ENCODE data around the gene HTN3. TPM values are rescaled to one million over a fixed set of nuclear protein-coding genes. Genes with fewer than 3 reads are reported as not detected.
"Not testable (repeated sequence)": the region's sequence is repeated elsewhere in the genome, so short reads cannot be mapped to it uniquely, and the experiment has no call there.

The HTN3 gene
- polyA plus RNA-seq (not detected in 3 replicates), polyA minus RNA-seq (not detected in 3 replicates)
- polyA plus RNA-seq (2011; ENCODE audit: low read depth): not detected
- not detected in 2 replicates for polyA plus RNA-seq (2011; cell fraction: cytosol; rRNA removed)
- not detected in 2 replicates for polyA plus RNA-seq (2011; cell fraction: nucleus; rRNA removed)
- polyA plus RNA-seq (2012; ENCODE audit: low replicate concordance): not detected in 2 replicates
- polyA minus RNA-seq (2011; cell fraction: cytosol; rRNA and poly(A)+ RNA removed): not detected
- not detected in 2 replicates for polyA minus RNA-seq (2011; cell fraction: nucleus; rRNA and poly(A)+ RNA removed)

DNA sequence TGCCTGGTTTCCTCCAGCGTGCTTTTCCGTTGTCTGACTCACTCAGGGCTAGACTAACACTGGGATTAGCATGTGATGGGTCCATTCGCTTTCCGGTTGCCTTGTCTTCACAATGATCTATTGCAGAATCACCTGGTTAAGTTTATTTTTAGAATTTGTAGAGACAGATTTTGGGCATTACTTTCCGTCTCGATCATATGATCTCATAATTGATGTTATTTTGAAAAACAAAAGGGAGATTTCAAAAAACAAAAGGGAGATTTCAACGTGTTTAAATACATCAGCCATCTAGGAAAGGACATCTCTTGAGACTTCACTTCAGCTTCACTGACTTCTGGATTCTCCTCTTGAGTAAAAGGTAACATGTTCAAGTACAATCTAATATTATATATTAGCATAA lies at the start of gene HTN3:
Gene HTN3 (plus strand): TSS at position 301 of the 400 bp plus-strand sequence. CDS start 2,282 bp downstream, outside the sequence.
- H3K4me2 ChIP-seq (ENCODE audit: control insufficient read depth, extremely low read depth, insufficient read depth, low read depth, low read length); dilution Hi-C loops (cut with MboI; ENCODE audit: extremely low pct_ligation_motif_present, low sequenced_read_pairs); H3K27ac ChIP-seq (ENCODE audit: control insufficient read depth, insufficient read depth, low read length); H3K36me3 ChIP-seq (ENCODE audit: control insufficient read depth in 2 of 2, extremely low read depth in 1 of 2, insufficient read depth in 2 of 2, low read length in 2 of 2); H3K9ac ChIP-seq (ENCODE audit: control insufficient read depth, extremely low read depth, insufficient read depth, low read length); H3K4me3 ChIP-seq (ENCODE audit: control insufficient read depth in 2 of 3, extremely low read depth in 1 of 3, insufficient read depth in 2 of 3, low read depth in 1 of 3, low read length in 3 of 3); H3K9me3 ChIP-seq (ENCODE audit: control insufficient read depth, low read depth, low read length); H3K9me1 ChIP-seq (ENCODE audit: control insufficient read depth, extremely low read depth, insufficient read depth, low read length); H3K27me3 ChIP-seq (ENCODE audit: control insufficient read depth, extremely low read depth, insufficient read depth, low read length); H3K4me1 ChIP-seq (ENCODE audit: control insufficient read depth, extremely low read depth, insufficient read depth, low read length); DNase-seq (ENCODE audit: low read depth, low spot score); H3K79me2 ChIP-seq (ENCODE audit: control insufficient read depth, insufficient read depth, low read length); H2AFZ ChIP-seq (ENCODE audit: control insufficient read depth, low read length); H4K20me1 ChIP-seq (ENCODE audit: control insufficient read depth, extremely low read depth, insufficient read depth, low read length): not testable (repeated sequence)
- peak; percentile 13 for FAIRE-seq

DNA sequence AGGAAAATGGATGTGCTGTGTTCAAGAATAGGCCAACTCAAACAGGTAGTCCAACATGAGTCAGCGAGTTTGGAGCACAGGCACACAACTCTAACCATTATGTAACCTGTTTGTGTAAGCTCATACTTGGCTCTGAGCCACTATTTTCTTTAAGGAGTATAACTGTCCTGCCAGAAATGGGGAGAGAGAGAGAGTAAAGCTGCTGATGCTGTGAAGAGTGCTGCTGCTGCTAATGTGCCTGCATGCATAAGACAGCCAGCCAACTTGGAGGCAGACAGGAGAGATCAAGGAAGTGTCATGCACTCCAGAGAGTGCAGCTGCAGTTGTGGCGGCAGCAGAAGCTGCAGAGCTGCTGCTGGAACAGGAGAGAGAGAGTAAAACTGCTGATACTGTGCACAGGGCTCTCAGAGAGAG lies 44.2 kb upstream of the HTN3 start:
- Histone ChIP-seq H2AFZ (ENCODE audit: control insufficient read depth, low read length) (no peak overlapping the region), H3K36me3 (ENCODE audit: control insufficient read depth in 2 of 2, extremely low read depth in 1 of 2, insufficient read depth in 2 of 2, low read length in 2 of 2) (no peaks in the 10 kb centered on the region), H3K4me1 (ENCODE audit: control insufficient read depth, extremely low read depth, insufficient read depth, low read length) (no peaks in the 10 kb centered on the region), H3K4me2 (ENCODE audit: control insufficient read depth, extremely low read depth, insufficient read depth, low read depth, low read length) (no peak overlapping the region), H3K9ac (ENCODE audit: control insufficient read depth, extremely low read depth, insufficient read depth, low read length) (no peak overlapping the region), H3K4me3 (ENCODE audit: control insufficient read depth in 2 of 3, extremely low read depth in 1 of 3, insufficient read depth in 2 of 3, low read depth in 1 of 3, low read length in 3 of 3) (no peak overlapping the region), H3K9me1 (ENCODE audit: control insufficient read depth, extremely low read depth, insufficient read depth, low read length) (no peaks in the 10 kb centered on the region), H3K27ac (ENCODE audit: control insufficient read depth, insufficient read depth, low read length) (no peak overlapping the region), H3K79me2 (ENCODE audit: control insufficient read depth, insufficient read depth, low read length) (no peaks in the 10 kb centered on the region), H3K27me3 (ENCODE audit: control insufficient read depth, extremely low read depth, insufficient read depth, low read length) (no peaks in the 10 kb centered on the region), H3K9me3 (ENCODE audit: control insufficient read depth, low read depth, low read length) (no peaks in the 10 kb centered on the region), H4K20me1 (ENCODE audit: control insufficient read depth, extremely low read depth, insufficient read depth, low read length) (no peaks in the 10 kb centered on the region)
- FAIRE-seq: no peak
- DNase-seq (ENCODE audit: low read depth, low spot score): no peak
- TF ChIP-seq EZH2 (IDR thresholded peaks at IDR 0.05; ENCODE audit: low read length): no peak
- TF ChIP-seq, protein P1, sequence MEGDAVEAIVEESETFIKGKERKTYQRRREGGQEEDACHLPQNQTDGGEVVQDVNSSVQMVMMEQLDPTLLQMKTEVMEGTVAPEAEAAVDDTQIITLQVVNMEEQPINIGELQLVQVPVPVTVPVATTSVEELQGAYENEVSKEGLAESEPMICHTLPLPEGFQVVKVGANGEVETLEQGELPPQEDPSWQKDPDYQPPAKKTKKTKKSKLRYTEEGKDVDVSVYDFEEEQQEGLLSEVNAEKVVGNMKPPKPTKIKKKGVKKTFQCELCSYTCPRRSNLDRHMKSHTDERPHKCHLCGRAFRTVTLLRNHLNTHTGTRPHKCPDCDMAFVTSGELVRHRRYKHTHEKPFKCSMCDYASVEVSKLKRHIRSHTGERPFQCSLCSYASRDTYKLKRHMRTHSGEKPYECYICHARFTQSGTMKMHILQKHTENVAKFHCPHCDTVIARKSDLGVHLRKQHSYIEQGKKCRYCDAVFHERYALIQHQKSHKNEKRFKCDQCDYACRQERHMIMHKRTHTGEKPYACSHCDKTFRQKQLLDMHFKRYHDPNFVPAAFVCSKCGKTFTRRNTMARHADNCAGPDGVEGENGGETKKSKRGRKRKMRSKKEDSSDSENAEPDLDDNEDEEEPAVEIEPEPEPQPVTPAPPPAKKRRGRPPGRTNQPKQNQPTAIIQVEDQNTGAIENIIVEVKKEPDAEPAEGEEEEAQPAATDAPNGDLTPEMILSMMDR (optimal IDR thresholded peaks at IDR 0.05 in 1 of 3, IDR thresholded peaks at IDR 0.05 in 1 of 3, conservative IDR thresholded peaks at IDR 0.05 in 1 of 3; ENCODE audit: extremely low read depth in 1 of 3, insufficient read depth in 2 of 3, low read length in 3 of 3): no peak
- dilution Hi-C loops (cut with MboI; ENCODE audit: extremely low pct_ligation_motif_present, low sequenced_read_pairs): no loop called here

DNA sequence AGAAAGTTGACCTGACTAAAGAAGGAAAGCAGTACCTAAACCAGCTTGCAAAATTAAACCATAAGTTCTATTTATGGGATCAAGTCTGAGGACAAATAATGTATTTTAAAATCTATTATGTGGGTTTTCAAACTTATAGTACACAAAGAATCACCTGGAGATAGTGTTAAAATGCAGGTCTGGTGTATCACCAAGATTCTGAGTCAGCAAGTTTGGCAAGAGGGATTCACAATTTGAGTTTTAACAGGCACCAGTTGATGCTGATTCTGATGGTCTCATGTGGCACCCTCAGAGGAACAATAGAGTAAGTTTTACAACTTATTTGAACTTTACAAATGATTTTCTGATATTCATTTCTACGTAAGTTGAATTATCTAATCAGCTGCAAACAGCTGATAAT lies 41.6 kb upstream of the HTN3 start:
- Histone ChIP-seq H3K79me2 (ENCODE audit: control insufficient read depth, insufficient read depth, low read length) (no peaks in the 10 kb centered on the region), H3K9me3 (ENCODE audit: control insufficient read depth, low read depth, low read length) (no peaks in the 10 kb centered on the region), H3K4me3 (ENCODE audit: control insufficient read depth in 2 of 3, extremely low read depth in 1 of 3, insufficient read depth in 2 of 3, low read depth in 1 of 3, low read length in 3 of 3) (no peak overlapping the region), H2AFZ (ENCODE audit: control insufficient read depth, low read length) (no peak overlapping the region), H3K9ac (ENCODE audit: control insufficient read depth, extremely low read depth, insufficient read depth, low read length) (no peak overlapping the region), H3K27me3 (ENCODE audit: control insufficient read depth, extremely low read depth, insufficient read depth, low read length) (no peaks in the 10 kb centered on the region), H3K36me3 (ENCODE audit: control insufficient read depth in 2 of 2, extremely low read depth in 1 of 2, insufficient read depth in 2 of 2, low read length in 2 of 2) (no peaks in the 10 kb centered on the region), H3K4me1 (ENCODE audit: control insufficient read depth, extremely low read depth, insufficient read depth, low read length) (no peaks in the 10 kb centered on the region), H4K20me1 (ENCODE audit: control insufficient read depth, extremely low read depth, insufficient read depth, low read length) (no peaks in the 10 kb centered on the region), H3K4me2 (ENCODE audit: control insufficient read depth, extremely low read depth, insufficient read depth, low read depth, low read length) (no peak overlapping the region), H3K27ac (ENCODE audit: control insufficient read depth, insufficient read depth, low read length) (no peak overlapping the region), H3K9me1 (ENCODE audit: control insufficient read depth, extremely low read depth, insufficient read depth, low read length) (no peaks in the 10 kb centered on the region)
- dilution Hi-C loops (cut with MboI; ENCODE audit: extremely low pct_ligation_motif_present, low sequenced_read_pairs): no loop called here
- FAIRE-seq (no peak), DNase-seq (ENCODE audit: low read depth, low spot score) (no peak)
- no peak for TF ChIP-seq EZH2 (IDR thresholded peaks at IDR 0.05; ENCODE audit: low read length)
- TF ChIP-seq, protein P1 (optimal IDR thresholded peaks at IDR 0.05 in 1 of 3, IDR thresholded peaks at IDR 0.05 in 1 of 3, conservative IDR thresholded peaks at IDR 0.05 in 1 of 3; ENCODE audit: extremely low read depth in 1 of 3, insufficient read depth in 2 of 3, low read length in 3 of 3): no peak
